ENCODE data around the gene KY. TPM values are rescaled to one million over a fixed set of nuclear protein-coding genes. Genes with fewer than 3 reads are reported as not detected.

The KY gene
- total and polyA plus RNA-seq, 9 of the 15 experiments (the other 6 are each of a cell fraction or from before 2014, with no cell fraction given): not detected

DNA sequence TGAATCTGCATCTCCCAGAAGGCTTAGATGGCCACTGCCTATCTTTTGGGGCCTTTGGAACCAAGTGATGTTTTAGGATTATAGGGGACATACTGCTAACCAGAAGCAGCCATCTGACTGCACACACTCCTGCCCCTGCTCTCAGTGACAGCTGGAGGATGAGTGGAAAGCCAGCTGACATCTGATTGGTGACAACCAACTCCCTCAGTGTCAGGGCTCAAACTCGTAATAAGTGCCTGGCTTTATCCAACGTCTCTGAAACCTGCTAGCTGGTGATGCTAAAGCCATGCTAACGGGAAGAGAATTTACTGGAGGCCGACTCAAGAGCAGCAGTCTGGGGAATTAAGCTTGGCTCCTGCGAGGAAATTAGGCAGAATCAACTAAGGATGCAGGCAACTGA is 35.1 kb downstream of the KY start (continued):
- TF ChIP-seq, protein P1, sequence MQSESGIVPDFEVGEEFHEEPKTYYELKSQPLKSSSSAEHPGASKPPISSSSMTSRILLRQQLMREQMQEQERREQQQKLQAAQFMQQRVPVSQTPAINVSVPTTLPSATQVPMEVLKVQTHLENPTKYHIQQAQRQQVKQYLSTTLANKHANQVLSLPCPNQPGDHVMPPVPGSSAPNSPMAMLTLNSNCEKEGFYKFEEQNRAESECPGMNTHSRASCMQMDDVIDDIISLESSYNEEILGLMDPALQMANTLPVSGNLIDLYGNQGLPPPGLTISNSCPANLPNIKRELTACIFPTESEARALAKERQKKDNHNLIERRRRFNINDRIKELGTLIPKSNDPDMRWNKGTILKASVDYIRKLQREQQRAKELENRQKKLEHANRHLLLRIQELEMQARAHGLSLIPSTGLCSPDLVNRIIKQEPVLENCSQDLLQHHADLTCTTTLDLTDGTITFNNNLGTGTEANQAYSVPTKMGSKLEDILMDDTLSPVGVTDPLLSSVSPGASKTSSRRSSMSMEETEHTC (IDR thresholded peaks at IDR 0.05): no peak
- TF ChIP-seq, protein P2, sequence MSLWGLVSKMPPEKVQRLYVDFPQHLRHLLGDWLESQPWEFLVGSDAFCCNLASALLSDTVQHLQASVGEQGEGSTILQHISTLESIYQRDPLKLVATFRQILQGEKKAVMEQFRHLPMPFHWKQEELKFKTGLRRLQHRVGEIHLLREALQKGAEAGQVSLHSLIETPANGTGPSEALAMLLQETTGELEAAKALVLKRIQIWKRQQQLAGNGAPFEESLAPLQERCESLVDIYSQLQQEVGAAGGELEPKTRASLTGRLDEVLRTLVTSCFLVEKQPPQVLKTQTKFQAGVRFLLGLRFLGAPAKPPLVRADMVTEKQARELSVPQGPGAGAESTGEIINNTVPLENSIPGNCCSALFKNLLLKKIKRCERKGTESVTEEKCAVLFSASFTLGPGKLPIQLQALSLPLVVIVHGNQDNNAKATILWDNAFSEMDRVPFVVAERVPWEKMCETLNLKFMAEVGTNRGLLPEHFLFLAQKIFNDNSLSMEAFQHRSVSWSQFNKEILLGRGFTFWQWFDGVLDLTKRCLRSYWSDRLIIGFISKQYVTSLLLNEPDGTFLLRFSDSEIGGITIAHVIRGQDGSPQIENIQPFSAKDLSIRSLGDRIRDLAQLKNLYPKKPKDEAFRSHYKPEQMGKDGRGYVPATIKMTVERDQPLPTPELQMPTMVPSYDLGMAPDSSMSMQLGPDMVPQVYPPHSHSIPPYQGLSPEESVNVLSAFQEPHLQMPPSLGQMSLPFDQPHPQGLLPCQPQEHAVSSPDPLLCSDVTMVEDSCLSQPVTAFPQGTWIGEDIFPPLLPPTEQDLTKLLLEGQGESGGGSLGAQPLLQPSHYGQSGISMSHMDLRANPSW (CRISPR knock-in tag; IDR thresholded peaks at IDR 0.05): no peak

DNA sequence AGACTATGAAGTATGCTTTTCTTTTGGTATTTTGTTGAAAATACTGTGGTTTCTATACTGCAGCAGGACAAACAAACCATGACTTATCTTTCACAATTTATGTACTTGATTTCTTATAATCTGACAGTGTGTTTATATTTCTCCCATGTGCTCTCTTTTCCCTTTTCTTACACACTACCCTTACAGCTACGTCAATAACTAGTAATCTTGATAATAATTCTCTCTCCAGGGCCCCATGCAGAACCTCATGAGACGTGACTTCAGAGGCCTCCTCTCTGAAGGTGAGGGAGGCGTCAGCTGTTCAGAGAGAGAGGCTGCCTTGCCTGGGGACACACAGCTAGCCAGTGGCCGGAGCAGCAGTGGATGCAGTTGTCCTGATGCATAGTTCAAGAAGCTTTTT is 35.9 kb downstream of the KY start:
- TF ChIP-seq SRF (CRISPR knock-in tag; IDR thresholded peaks at IDR 0.05): no peak
- no peak for TF ChIP-seq BRD9 (IDR thresholded peaks at IDR 0.05; ENCODE audit: low read depth, partially characterized antibody)
- no peak for TF ChIP-seq CBFA2T3 (IDR thresholded peaks at IDR 0.05)
- TF ChIP-seq CSDE1 (IDR thresholded peaks at IDR 0.05): no peak
- TF ChIP-seq, protein P3, sequence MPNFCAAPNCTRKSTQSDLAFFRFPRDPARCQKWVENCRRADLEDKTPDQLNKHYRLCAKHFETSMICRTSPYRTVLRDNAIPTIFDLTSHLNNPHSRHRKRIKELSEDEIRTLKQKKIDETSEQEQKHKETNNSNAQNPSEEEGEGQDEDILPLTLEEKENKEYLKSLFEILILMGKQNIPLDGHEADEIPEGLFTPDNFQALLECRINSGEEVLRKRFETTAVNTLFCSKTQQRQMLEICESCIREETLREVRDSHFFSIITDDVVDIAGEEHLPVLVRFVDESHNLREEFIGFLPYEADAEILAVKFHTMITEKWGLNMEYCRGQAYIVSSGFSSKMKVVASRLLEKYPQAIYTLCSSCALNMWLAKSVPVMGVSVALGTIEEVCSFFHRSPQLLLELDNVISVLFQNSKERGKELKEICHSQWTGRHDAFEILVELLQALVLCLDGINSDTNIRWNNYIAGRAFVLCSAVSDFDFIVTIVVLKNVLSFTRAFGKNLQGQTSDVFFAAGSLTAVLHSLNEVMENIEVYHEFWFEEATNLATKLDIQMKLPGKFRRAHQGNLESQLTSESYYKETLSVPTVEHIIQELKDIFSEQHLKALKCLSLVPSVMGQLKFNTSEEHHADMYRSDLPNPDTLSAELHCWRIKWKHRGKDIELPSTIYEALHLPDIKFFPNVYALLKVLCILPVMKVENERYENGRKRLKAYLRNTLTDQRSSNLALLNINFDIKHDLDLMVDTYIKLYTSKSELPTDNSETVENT (CRISPR knock-in tag; IDR thresholded peaks at IDR 0.05): no peak
- no peak for TF ChIP-seq XRCC4 (IDR thresholded peaks at IDR 0.05; ENCODE audit: extremely low read depth, insufficient read depth, insufficient read length)
- no peak for TF ChIP-seq BMI1 (IDR thresholded peaks at IDR 0.05; ENCODE audit: low read length)
- no peak for TF ChIP-seq NFRKB (IDR thresholded peaks at IDR 0.05; ENCODE audit: low read depth)
- TF ChIP-seq NFATC3 (IDR thresholded peaks at IDR 0.05): no peak
- no peak for TF ChIP-seq STAG1 (CRISPR knock-in tag; IDR thresholded peaks at IDR 0.05; ENCODE audit: borderline replicate concordance)
- TF ChIP-seq HMG20B (CRISPR knock-in tag; IDR thresholded peaks at IDR 0.05): no peak
- no peak for TF ChIP-seq COPS2 (conservative IDR thresholded peaks at IDR 0.05)
- no peak for TF ChIP-seq CXXC5 (CRISPR knock-in tag; IDR thresholded peaks at IDR 0.05)
- TF ChIP-seq TCFL5 (CRISPR knock-in tag; conservative IDR thresholded peaks at IDR 0.05): no peak
- TF ChIP-seq, protein P4, sequence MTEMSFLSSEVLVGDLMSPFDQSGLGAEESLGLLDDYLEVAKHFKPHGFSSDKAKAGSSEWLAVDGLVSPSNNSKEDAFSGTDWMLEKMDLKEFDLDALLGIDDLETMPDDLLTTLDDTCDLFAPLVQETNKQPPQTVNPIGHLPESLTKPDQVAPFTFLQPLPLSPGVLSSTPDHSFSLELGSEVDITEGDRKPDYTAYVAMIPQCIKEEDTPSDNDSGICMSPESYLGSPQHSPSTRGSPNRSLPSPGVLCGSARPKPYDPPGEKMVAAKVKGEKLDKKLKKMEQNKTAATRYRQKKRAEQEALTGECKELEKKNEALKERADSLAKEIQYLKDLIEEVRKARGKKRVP (CRISPR knock-in tag; IDR thresholded peaks at IDR 0.05): no peak
- no TSS peak for BruUV-seq (replicated peaks)
- no peak overlapping the region for H3K9ac ChIP-seq (ENCODE audit: insufficient read depth in 1 of 2, low read depth in 2 of 2, low read length in 2 of 2)
- H3K9me1 ChIP-seq (ENCODE audit: control insufficient read depth, insufficient read depth, low read length): no peaks in the 10 kb centered on the region
- in situ Hi-C loops (cut with MboI): no loop called here
- H3K4me3 ChIP-seq: no peak overlapping the region
- H3K27ac ChIP-seq (ENCODE audit: extremely low read depth, low read depth, low read length): no peak overlapping the region
- ATAC-seq: no peak
- H3K4me1 ChIP-seq (replicated peaks in 1 of 2; ENCODE audit: control insufficient read depth in 2 of 2, insufficient read depth in 2 of 2, low read length in 2 of 2): no peaks in the 10 kb centered on the region
- no peaks in the 10 kb centered on the region for H3K36me3 ChIP-seq (ENCODE audit: control insufficient read depth, insufficient read depth, low read length)
- H4K20me1 ChIP-seq (replicated peaks; ENCODE audit: control insufficient read depth, insufficient read depth, low read length): no peaks in the 10 kb centered on the region
- H3K79me2 ChIP-seq (ENCODE audit: control insufficient read depth, insufficient read depth, low read length): no peaks in the 10 kb centered on the region
- no peak for DNase-seq (ENCODE audit: extremely low read depth in 1 of 4, low spot score in 3 of 4)
- no peak for FAIRE-seq
- WGBS (ENCODE audit: insufficient coverage, low coverage, missing lambda C conversion rate): 0% methylated on average over 1 of the region's 4 CpGs
- POLR2A ChIA-PET: no interaction called here
- H3K4me2 ChIP-seq (ENCODE audit: insufficient read depth, low read length): no peak overlapping the region
- CTCF ChIA-PET (ENCODE audit: low intra/inter-chr PET ratio): no interaction called here
- no peaks in the 10 kb centered on the region for H3K9me3 ChIP-seq (replicated peaks; ENCODE audit: control insufficient read depth, insufficient read depth, low read depth, low read length)
- intact Hi-C loops (cut with micrococcal nuclease): no loop called here
- H3K27me3 ChIP-seq (ENCODE audit: control insufficient read depth in 2 of 2, insufficient read depth in 2 of 2, low read length in 2 of 2): peaks cover 0 to 10% of the 10 kb centered on the region in 2 experiments; a peak in 2 of 5 replicates
- no peak overlapping the region for H2AFZ ChIP-seq (ENCODE audit: low read depth, low read length)

Measured in K562 (cell line).